ENCODE data around the gene SCCPDH. TPM values are rescaled to one million over a fixed set of nuclear protein-coding genes. Genes with fewer than 3 reads are reported as not detected.

The SCCPDH gene
- total and polyA plus RNA-seq, 2 of the 13 experiments (the other 11 are each of a cell fraction or from before 2014, with no cell fraction given): 36.7 to 62.3 TPM

GRCh38 chr1:246724731-246725095 is 504 bp downstream of the SCCPDH start (continued):
- TF ChIP-seq ZNF280D (CRISPR knock-in tag; IDR thresholded peaks at IDR 0.05): no peak
- TF ChIP-seq ATRX (CRISPR knock-in tag; IDR thresholded peaks at IDR 0.05; ENCODE audit: borderline replicate concordance): no peak
- TF ChIP-seq ZNF207 (IDR thresholded peaks at IDR 0.05; ENCODE audit: borderline replicate concordance): no peak
- no peak for TF ChIP-seq MED13 (CRISPR knock-in tag; IDR thresholded peaks at IDR 0.05)
- TF ChIP-seq CSRNP1 (CRISPR knock-in tag; IDR thresholded peaks at IDR 0.05): no peak; the same call in 1 of the 2 replicates
- TF ChIP-seq ZNF441 (CRISPR knock-in tag; IDR thresholded peaks at IDR 0.05; ENCODE audit: borderline replicate concordance): no peak; the same call in 1 of the 2 replicates
- no peak for TF ChIP-seq POGZ (CRISPR knock-in tag; IDR thresholded peaks at IDR 0.05)
- TF ChIP-seq ZBTB10 (CRISPR knock-in tag; IDR thresholded peaks at IDR 0.05; ENCODE audit: borderline replicate concordance): no peak
- TF ChIP-seq SALL1 (CRISPR knock-in tag; IDR thresholded peaks at IDR 0.05): no peak
- 0 out of 2 replicates have a peak, but pooled peaks have one; percentile 27 for TF ChIP-seq DMAP1 (CRISPR knock-in tag; IDR thresholded peaks at IDR 0.05)
- no peak for TF ChIP-seq ZZZ3 (CRISPR knock-in tag; IDR thresholded peaks at IDR 0.05; ENCODE audit: borderline replicate concordance)
- no peak for TF ChIP-seq HNF4A (CRISPR knock-in tag; IDR thresholded peaks at IDR 0.05)
- no peak for TF ChIP-seq HMG20B (CRISPR knock-in tag; conservative IDR thresholded peaks at IDR 0.05)
- no peak for TF ChIP-seq MTA3 (CRISPR knock-in tag; IDR thresholded peaks at IDR 0.05)
- no peak for TF ChIP-seq ZNF768 (CRISPR knock-in tag; IDR thresholded peaks at IDR 0.05)
- no peak for TF ChIP-seq POLR2G (IDR thresholded peaks at IDR 0.05; ENCODE audit: low read depth, low read length)
- TF ChIP-seq ZNF512 (CRISPR knock-in tag; IDR thresholded peaks at IDR 0.05): no peak
- peak; percentile 26; the same call in 1 of the 2 replicates for TF ChIP-seq SAP130 (CRISPR knock-in tag; IDR thresholded peaks at IDR 0.05; ENCODE audit: low read depth)
- no peak for TF ChIP-seq ZBTB43 (CRISPR knock-in tag; conservative IDR thresholded peaks at IDR 0.05)
- TF ChIP-seq ZNF563 (CRISPR knock-in tag; IDR thresholded peaks at IDR 0.05): no peak
- no peak for TF ChIP-seq SKI (IDR thresholded peaks at IDR 0.05; ENCODE audit: partially characterized antibody)

Data from HepG2 (cell line).